ENCODE results near the gene GPR155. TPM values are rescaled to one million over a fixed set of nuclear protein-coding genes. Genes with fewer than 3 reads are reported as not detected.

GPR155 gene
- polyA plus RNA-seq: 1 to 10 TPM in 2 of 4 donors, under 1 TPM in 2; 0.22 to 1.9 (median 1.2) TPM
- long read RNA-seq, donor 1: 0 reads
- long read RNA-seq, donor 2: 0 reads
- long read RNA-seq, donor 3: 0 reads
- long read RNA-seq, donor 4: 0 reads
- long read RNA-seq, donor 5: 0 reads
- long read RNA-seq, donor 6: 0 reads
- long read RNA-seq, donor 7: 0 reads
- long read RNA-seq, donor 8: 0 reads
- long read RNA-seq, donor 9: 0 reads
- long read RNA-seq, donor 10: 0 reads

GRCh38 chr2:174486563-174487107 lies at the start of gene GPR155:
Gene GPR155 (minus strand): TSS chr2:174487029. CDS start chr2:174481956, 5,073 bp downstream.
- no peaks in the 10 kb centered on the region for H3K4me1 ChIP-seq (ENCODE audit: control insufficient read depth in 3 of 3, insufficient read depth in 2 of 3, low read depth in 1 of 3, low read length in 2 of 3)
- FAIRE-seq (no peak), DNase-seq (peak in 1 of 2 donors; percentile 51)
- no peaks in the 10 kb centered on the region for H3K36me3 ChIP-seq (ENCODE audit: control insufficient read depth in 3 of 3, insufficient read depth in 2 of 3, low read depth in 1 of 3, low read length in 3 of 3)
- H3K27me3 ChIP-seq (ENCODE audit: control insufficient read depth in 3 of 3, insufficient read depth in 3 of 3, low read length in 3 of 3): peaks cover 0 to 19% (median 0%) of the 10 kb centered on the region in 3 donors
- peak within 1 kb of the TSS; percentile 59 to 96 (median 89) for H3K4me3 ChIP-seq (ENCODE audit: low read depth in 1 of 3, low read length in 3 of 3)
- peak within 1 kb of the TSS; percentile 86 to 95 (median 87) for H3K27ac ChIP-seq (ENCODE audit: low read depth in 1 of 3, low read length in 2 of 3)
- 0% methylated on average over 28 to 42 of the region's 42 CpGs for WGBS, 3 donors
- no peaks in the 10 kb centered on the region for H3K9me3 ChIP-seq (ENCODE audit: control insufficient read depth in 2 of 2, insufficient read depth in 1 of 2, low read depth in 1 of 2, low read length in 1 of 2)

GRCh38 chr2:174535757-174536703 lies 49.2 kb upstream of the GPR155 start:
- WGBS, 3 donors: 84 to 88% (median 85%) methylated on average over 11 of the region's 11 CpGs
- no peak for DNase-seq

GRCh38 chr2:174535083-174535482 lies 48.3 kb upstream of the GPR155 start:
- DNase-seq: no peak
- H3K4me1 ChIP-seq (ENCODE audit: control insufficient read depth in 3 of 3, insufficient read depth in 2 of 3, low read depth in 1 of 3, low read length in 2 of 3): no peaks in the 10 kb centered on the region
- WGBS, 3 donors: 76 to 79% (median 77%) methylated on average over 3 of the region's 3 CpGs
- no peaks in the 10 kb centered on the region for H3K9me3 ChIP-seq (ENCODE audit: control insufficient read depth in 2 of 2, insufficient read depth in 1 of 2, low read depth in 1 of 2, low read length in 1 of 2)
- no peak overlapping the region for H3K4me3 ChIP-seq (ENCODE audit: low read depth in 1 of 3, low read length in 3 of 3)
- H3K27me3 ChIP-seq (ENCODE audit: control insufficient read depth in 3 of 3, insufficient read depth in 3 of 3, low read length in 3 of 3): no peaks in the 10 kb centered on the region
- FAIRE-seq: no peak
- H3K27ac ChIP-seq (ENCODE audit: low read depth in 1 of 3, low read length in 2 of 3): no peak overlapping the region
- H3K36me3 ChIP-seq (ENCODE audit: control insufficient read depth in 3 of 3, insufficient read depth in 2 of 3, low read depth in 1 of 3, low read length in 3 of 3): no peaks in the 10 kb centered on the region

More at GRCh38 chr2:174535757-174536703, 49.2 kb upstream of the GPR155 start:
- Histone ChIP-seq H3K27me3 (ENCODE audit: control insufficient read depth in 3 of 3, insufficient read depth in 3 of 3, low read length in 3 of 3) (no peaks in the 10 kb centered on the region), H3K27ac (ENCODE audit: low read depth in 1 of 3, low read length in 2 of 3) (no peak overlapping the region), H3K36me3 (ENCODE audit: control insufficient read depth in 3 of 3, insufficient read depth in 2 of 3, low read depth in 1 of 3, low read length in 3 of 3) (no peaks in the 10 kb centered on the region), H3K4me3 (ENCODE audit: low read depth in 1 of 3, low read length in 3 of 3) (no peak overlapping the region), H3K9me3 (ENCODE audit: control insufficient read depth in 2 of 2, insufficient read depth in 1 of 2, low read depth in 1 of 2, low read length in 1 of 2) (no peaks in the 10 kb centered on the region), H3K4me1 (ENCODE audit: control insufficient read depth in 3 of 3, insufficient read depth in 2 of 3, low read depth in 1 of 3, low read length in 2 of 3) (no peaks in the 10 kb centered on the region)
- no peak for FAIRE-seq

GRCh38 chr2:174529916-174530315 lies 43.1 kb upstream of the GPR155 start:
- no peaks in the 10 kb centered on the region for H3K4me1 ChIP-seq (ENCODE audit: control insufficient read depth in 3 of 3, insufficient read depth in 2 of 3, low read depth in 1 of 3, low read length in 2 of 3)
- FAIRE-seq (no peak), DNase-seq (no peak)
- peaks cover 0 to 5% of the 10 kb centered on the region in 2 donors for H3K9me3 ChIP-seq (ENCODE audit: control insufficient read depth in 2 of 2, insufficient read depth in 1 of 2, low read depth in 1 of 2, low read length in 1 of 2)
- WGBS, 3 donors: 83 to 92% (median 88%) methylated on average over 4 of the region's 4 CpGs
- no peak overlapping the region for H3K4me3 ChIP-seq (ENCODE audit: low read depth in 1 of 3, low read length in 3 of 3)
- no peaks in the 10 kb centered on the region for H3K36me3 ChIP-seq (ENCODE audit: control insufficient read depth in 3 of 3, insufficient read depth in 2 of 3, low read depth in 1 of 3, low read length in 3 of 3)
- no peaks in the 10 kb centered on the region for H3K27me3 ChIP-seq (ENCODE audit: control insufficient read depth in 3 of 3, insufficient read depth in 3 of 3, low read length in 3 of 3)
- no peak overlapping the region for H3K27ac ChIP-seq (ENCODE audit: low read depth in 1 of 3, low read length in 2 of 3)

GRCh38 chr2:174527959-174528358 lies 41.1 kb upstream of the GPR155 start:
- Histone ChIP-seq H3K27me3 (ENCODE audit: control insufficient read depth in 3 of 3, insufficient read depth in 3 of 3, low read length in 3 of 3) (peaks cover 0 to 2% (median 0%) of the 10 kb centered on the region in 3 donors), H3K36me3 (ENCODE audit: control insufficient read depth in 3 of 3, insufficient read depth in 2 of 3, low read depth in 1 of 3, low read length in 3 of 3) (no peaks in the 10 kb centered on the region), H3K9me3 (ENCODE audit: control insufficient read depth in 2 of 2, insufficient read depth in 1 of 2, low read depth in 1 of 2, low read length in 1 of 2) (peaks cover 0 to 5% of the 10 kb centered on the region in 2 donors), H3K4me3 (ENCODE audit: low read depth in 1 of 3, low read length in 3 of 3) (no peak overlapping the region), H3K4me1 (ENCODE audit: control insufficient read depth in 3 of 3, insufficient read depth in 2 of 3, low read depth in 1 of 3, low read length in 2 of 3) (no peaks in the 10 kb centered on the region), H3K27ac (ENCODE audit: low read depth in 1 of 3, low read length in 2 of 3) (no peak overlapping the region)
- 90 to 94% (median 90%) methylated on average over 3 of the region's 3 CpGs for WGBS, 3 donors
- FAIRE-seq (no peak), DNase-seq (no peak)

- H3K4me1 ChIP-seq (ENCODE audit: control insufficient read depth in 3 of 3, insufficient read depth in 2 of 3, low read depth in 1 of 3, low read length in 2 of 3): no peaks in the 10 kb centered on the region
- peaks cover 0 to 5% of the 10 kb centered on the region in 2 donors for H3K9me3 ChIP-seq (ENCODE audit: control insufficient read depth in 2 of 2, insufficient read depth in 1 of 2, low read depth in 1 of 2, low read length in 1 of 2)
- FAIRE-seq (no peak), DNase-seq (no peak)
- 92 to 96% (median 93%) methylated on average over 3 of the region's 3 CpGs for WGBS, 3 donors
- peaks cover 0 to 2% (median 0%) of the 10 kb centered on the region in 3 donors for H3K27me3 ChIP-seq (ENCODE audit: control insufficient read depth in 3 of 3, insufficient read depth in 3 of 3, low read length in 3 of 3)
- no peak overlapping the region for H3K27ac ChIP-seq (ENCODE audit: low read depth in 1 of 3, low read length in 2 of 3)
- H3K4me3 ChIP-seq (ENCODE audit: low read depth in 1 of 3, low read length in 3 of 3): no peak overlapping the region
- no peaks in the 10 kb centered on the region for H3K36me3 ChIP-seq (ENCODE audit: control insufficient read depth in 3 of 3, insufficient read depth in 2 of 3, low read depth in 1 of 3, low read length in 3 of 3)
These were observed 40.4 kb upstream of the GPR155 start for GRCh38 chr2:174527101-174527721.

- Histone ChIP-seq H3K4me1 (ENCODE audit: control insufficient read depth in 3 of 3, insufficient read depth in 2 of 3, low read depth in 1 of 3, low read length in 2 of 3) (no peaks in the 10 kb centered on the region), H3K9me3 (ENCODE audit: control insufficient read depth in 2 of 2, insufficient read depth in 1 of 2, low read depth in 1 of 2, low read length in 1 of 2) (peaks cover 0 to 5% of the 10 kb centered on the region in 2 donors), H3K4me3 (ENCODE audit: low read depth in 1 of 3, low read length in 3 of 3) (no peak overlapping the region), H3K36me3 (ENCODE audit: control insufficient read depth in 3 of 3, insufficient read depth in 2 of 3, low read depth in 1 of 3, low read length in 3 of 3) (no peaks in the 10 kb centered on the region), H3K27ac (ENCODE audit: low read depth in 1 of 3, low read length in 2 of 3) (no peak overlapping the region), H3K27me3 (ENCODE audit: control insufficient read depth in 3 of 3, insufficient read depth in 3 of 3, low read length in 3 of 3) (peaks cover 0 to 2% (median 0%) of the 10 kb centered on the region in 3 donors)
- WGBS, 3 donors: 82 to 91% (median 84%) methylated on average over 2 of the region's 2 CpGs
- DNase-seq (no peak), FAIRE-seq (no peak)
These were observed 37.7 kb upstream of the GPR155 start for GRCh38 chr2:174524527-174524926.

- Histone ChIP-seq H3K27ac (ENCODE audit: low read depth in 1 of 3, low read length in 2 of 3) (no peak overlapping the region), H3K27me3 (ENCODE audit: control insufficient read depth in 3 of 3, insufficient read depth in 3 of 3, low read length in 3 of 3) (peaks cover 0 to 2% (median 0%) of the 10 kb centered on the region in 3 donors), H3K4me3 (ENCODE audit: low read depth in 1 of 3, low read length in 3 of 3) (no peak overlapping the region), H3K36me3 (ENCODE audit: control insufficient read depth in 3 of 3, insufficient read depth in 2 of 3, low read depth in 1 of 3, low read length in 3 of 3) (no peaks in the 10 kb centered on the region), H3K4me1 (ENCODE audit: control insufficient read depth in 3 of 3, insufficient read depth in 2 of 3, low read depth in 1 of 3, low read length in 2 of 3) (no peaks in the 10 kb centered on the region), H3K9me3 (ENCODE audit: control insufficient read depth in 2 of 2, insufficient read depth in 1 of 2, low read depth in 1 of 2, low read length in 1 of 2) (peaks cover 0 to 2% of the 10 kb centered on the region in 2 donors)
- 13 to 20% (median 17%) methylated on average over 3 of the region's 3 CpGs for WGBS, 3 donors
- FAIRE-seq: no peak
- DNase-seq: peak in 1 of 2 donors; percentile 15
These were observed 35.7 kb upstream of the GPR155 start for GRCh38 chr2:174522553-174522952.
